ENCODE data around the gene ATRNL1. TPM values are rescaled to one million over a fixed set of nuclear protein-coding genes. Genes with fewer than 3 reads are reported as not detected.

ATRNL1 gene
- polyA plus RNA-seq, 2 of the 4 experiments (the other 2 are of a cell fraction): 0.13 to 0.34 TPM

DNA sequence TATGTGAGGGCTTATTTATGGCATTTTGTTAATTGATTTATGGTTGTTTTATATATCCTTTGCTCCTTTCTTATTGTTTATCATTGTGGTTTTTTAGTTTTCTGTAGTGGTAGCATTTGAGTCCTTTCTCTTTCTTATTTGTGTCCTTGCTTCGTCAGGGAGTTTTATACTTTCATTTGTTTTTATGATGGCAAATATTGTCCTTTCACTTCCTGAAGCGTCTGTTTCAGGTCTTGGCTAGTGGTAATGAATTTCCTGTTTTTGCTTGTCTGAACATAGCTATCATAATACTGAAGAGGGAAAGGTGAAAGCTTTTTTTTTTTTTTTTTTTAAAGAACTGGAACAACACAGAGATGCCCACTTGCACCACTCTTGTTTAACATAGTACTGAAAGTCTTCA lies 228.2 kb downstream of the ATRNL1 start:
- 12% methylated on average over 2 of the region's 2 CpGs for WGBS (ENCODE audit: missing lambda C conversion rate)
- H3K4me2 ChIP-seq: no peak overlapping the region
- no peaks in the 10 kb centered on the region for H3K4me1 ChIP-seq
- H3K27ac ChIP-seq: no peak overlapping the region
- FAIRE-seq (no peak), DNase-seq (ENCODE audit: low read depth in 1 of 2, low spot score in 1 of 2) (no peak), ATAC-seq (no peak)
- H3K4me3 ChIP-seq: no peak overlapping the region
- no peaks in the 10 kb centered on the region for H3K9me3 ChIP-seq
- no peak for TF ChIP-seq JUN (IDR thresholded peaks at IDR 0.05)
- TF ChIP-seq ZFP36 (IDR thresholded peaks at IDR 0.05; ENCODE audit: borderline replicate concordance, partially characterized antibody): no peak
- TF ChIP-seq HEYL (CRISPR knock-in tag; IDR thresholded peaks at IDR 0.05): no peak
- TF ChIP-seq RARB (CRISPR knock-in tag; IDR thresholded peaks at IDR 0.05): no peak
- TF ChIP-seq, protein P1, sequence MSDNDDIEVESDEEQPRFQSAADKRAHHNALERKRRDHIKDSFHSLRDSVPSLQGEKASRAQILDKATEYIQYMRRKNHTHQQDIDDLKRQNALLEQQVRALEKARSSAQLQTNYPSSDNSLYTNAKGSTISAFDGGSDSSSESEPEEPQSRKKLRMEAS (IDR thresholded peaks at IDR 0.05): no peak
- TF ChIP-seq ZNF302 (CRISPR knock-in tag; IDR thresholded peaks at IDR 0.05): no peak
- TF ChIP-seq FOSL2 (IDR thresholded peaks at IDR 0.05): no peak
- no peak for TF ChIP-seq FOSL2 (CRISPR knock-in tag; IDR thresholded peaks at IDR 0.05)
- TF ChIP-seq MYC (IDR thresholded peaks at IDR 0.05; ENCODE audit: borderline replicate concordance, low read length): no peak
- no peak for TF ChIP-seq HOXA7 (CRISPR knock-in tag; IDR thresholded peaks at IDR 0.05)
- TF ChIP-seq, protein P2, sequence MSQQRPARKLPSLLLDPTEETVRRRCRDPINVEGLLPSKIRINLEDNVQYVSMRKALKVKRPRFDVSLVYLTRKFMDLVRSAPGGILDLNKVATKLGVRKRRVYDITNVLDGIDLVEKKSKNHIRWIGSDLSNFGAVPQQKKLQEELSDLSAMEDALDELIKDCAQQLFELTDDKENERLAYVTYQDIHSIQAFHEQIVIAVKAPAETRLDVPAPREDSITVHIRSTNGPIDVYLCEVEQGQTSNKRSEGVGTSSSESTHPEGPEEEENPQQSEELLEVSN (IDR thresholded peaks at IDR 0.05; ENCODE audit: borderline replicate concordance, low read depth): no peak
- TF ChIP-seq FOSB (CRISPR knock-in tag; IDR thresholded peaks at IDR 0.05): no peak
- no peak for TF ChIP-seq RAD21 (conservative IDR thresholded peaks at IDR 0.05 in 1 of 2, IDR thresholded peaks at IDR 0.05 in 1 of 2)
- TF ChIP-seq RNF2 (IDR thresholded peaks at IDR 0.05; ENCODE audit: borderline replicate concordance, low read depth): no peak
- no peak for TF ChIP-seq HOXB13 (CRISPR knock-in tag; IDR thresholded peaks at IDR 0.05; ENCODE audit: low read depth)
- no peak for TF ChIP-seq NFE2L2 (conservative IDR thresholded peaks at IDR 0.05; ENCODE audit: low read length)
- no peak for TF ChIP-seq HOXB5 (CRISPR knock-in tag; IDR thresholded peaks at IDR 0.05)
- no peak for TF ChIP-seq ZSCAN20 (CRISPR knock-in tag; IDR thresholded peaks at IDR 0.05)
- TF ChIP-seq MAZ (IDR thresholded peaks at IDR 0.05; ENCODE audit: borderline replicate concordance, low read depth, low read length): no peak
- no peak for TF ChIP-seq MAFK (IDR thresholded peaks at IDR 0.05; ENCODE audit: partially characterized antibody)
- POLR2A ChIA-PET: no interaction called here
- CTCF ChIA-PET: no interaction called here

DNA sequence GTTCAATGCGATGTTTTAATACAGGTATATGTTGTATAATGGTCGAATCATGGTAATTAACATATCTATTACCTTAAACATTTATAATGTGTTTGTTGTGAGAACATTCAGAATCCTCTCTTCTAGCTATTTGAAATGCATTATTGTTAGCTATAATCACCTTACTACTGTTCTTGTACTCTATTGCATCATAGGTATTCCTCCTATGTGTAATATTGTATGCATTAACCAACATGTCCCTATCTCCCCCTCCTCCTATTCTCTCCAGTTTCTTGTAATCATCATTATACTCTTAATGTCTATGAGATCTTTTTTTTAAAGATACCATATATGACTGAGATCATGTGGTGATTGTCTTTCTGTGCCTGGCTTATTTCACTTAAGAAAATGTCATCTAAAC lies 235.2 kb downstream of the ATRNL1 start:
- Histone ChIP-seq H3K4me2 (no peak overlapping the region), H3K9me3 (no peaks in the 10 kb centered on the region), H3K4me3 (no peak overlapping the region), H3K4me1 (no peaks in the 10 kb centered on the region), H3K27ac (no peak overlapping the region)
- WGBS (ENCODE audit: missing lambda C conversion rate): 5% methylated on average over 2 of the region's 2 CpGs
- ChIA-PET CTCF (no interaction called here), POLR2A (no interaction called here)
- no peak for FAIRE-seq
- TF ChIP-seq EHF (CRISPR knock-in tag; IDR thresholded peaks at IDR 0.05) (no peak), HOXB13 (CRISPR knock-in tag; IDR thresholded peaks at IDR 0.05; ENCODE audit: low read depth) (no peak), SREBF2 (IDR thresholded peaks at IDR 0.05) (no peak), ZSCAN20 (CRISPR knock-in tag; IDR thresholded peaks at IDR 0.05) (no peak), HEYL (CRISPR knock-in tag; IDR thresholded peaks at IDR 0.05) (no peak), CBX8 (IDR thresholded peaks at IDR 0.05) (no peak), KDM1A (IDR thresholded peaks at IDR 0.05; ENCODE audit: low read depth) (no peak), PHF8 (IDR thresholded peaks at IDR 0.05; ENCODE audit: borderline replicate concordance, low read depth) (no peak)
- TF ChIP-seq, protein P3, sequence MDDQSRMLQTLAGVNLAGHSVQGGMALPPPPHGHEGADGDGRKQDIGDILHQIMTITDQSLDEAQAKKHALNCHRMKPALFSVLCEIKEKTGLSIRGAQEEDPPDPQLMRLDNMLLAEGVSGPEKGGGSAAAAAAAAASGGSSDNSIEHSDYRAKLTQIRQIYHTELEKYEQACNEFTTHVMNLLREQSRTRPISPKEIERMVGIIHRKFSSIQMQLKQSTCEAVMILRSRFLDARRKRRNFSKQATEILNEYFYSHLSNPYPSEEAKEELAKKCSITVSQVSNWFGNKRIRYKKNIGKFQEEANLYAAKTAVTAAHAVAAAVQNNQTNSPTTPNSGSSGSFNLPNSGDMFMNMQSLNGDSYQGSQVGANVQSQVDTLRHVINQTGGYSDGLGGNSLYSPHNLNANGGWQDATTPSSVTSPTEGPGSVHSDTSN (IDR thresholded peaks at IDR 0.05): no peak
- TF ChIP-seq, protein P4, sequence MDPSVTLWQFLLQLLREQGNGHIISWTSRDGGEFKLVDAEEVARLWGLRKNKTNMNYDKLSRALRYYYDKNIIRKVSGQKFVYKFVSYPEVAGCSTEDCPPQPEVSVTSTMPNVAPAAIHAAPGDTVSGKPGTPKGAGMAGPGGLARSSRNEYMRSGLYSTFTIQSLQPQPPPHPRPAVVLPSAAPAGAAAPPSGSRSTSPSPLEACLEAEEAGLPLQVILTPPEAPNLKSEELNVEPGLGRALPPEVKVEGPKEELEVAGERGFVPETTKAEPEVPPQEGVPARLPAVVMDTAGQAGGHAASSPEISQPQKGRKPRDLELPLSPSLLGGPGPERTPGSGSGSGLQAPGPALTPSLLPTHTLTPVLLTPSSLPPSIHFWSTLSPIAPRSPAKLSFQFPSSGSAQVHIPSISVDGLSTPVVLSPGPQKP (IDR thresholded peaks at IDR 0.05; ENCODE audit: low read depth, low read length): no peak
- TF ChIP-seq, protein P5, sequence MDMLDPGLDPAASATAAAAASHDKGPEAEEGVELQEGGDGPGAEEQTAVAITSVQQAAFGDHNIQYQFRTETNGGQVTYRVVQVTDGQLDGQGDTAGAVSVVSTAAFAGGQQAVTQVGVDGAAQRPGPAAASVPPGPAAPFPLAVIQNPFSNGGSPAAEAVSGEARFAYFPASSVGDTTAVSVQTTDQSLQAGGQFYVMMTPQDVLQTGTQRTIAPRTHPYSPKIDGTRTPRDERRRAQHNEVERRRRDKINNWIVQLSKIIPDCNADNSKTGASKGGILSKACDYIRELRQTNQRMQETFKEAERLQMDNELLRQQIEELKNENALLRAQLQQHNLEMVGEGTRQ (IDR thresholded peaks at IDR 0.05): no peak
- TF ChIP-seq, protein P6, sequence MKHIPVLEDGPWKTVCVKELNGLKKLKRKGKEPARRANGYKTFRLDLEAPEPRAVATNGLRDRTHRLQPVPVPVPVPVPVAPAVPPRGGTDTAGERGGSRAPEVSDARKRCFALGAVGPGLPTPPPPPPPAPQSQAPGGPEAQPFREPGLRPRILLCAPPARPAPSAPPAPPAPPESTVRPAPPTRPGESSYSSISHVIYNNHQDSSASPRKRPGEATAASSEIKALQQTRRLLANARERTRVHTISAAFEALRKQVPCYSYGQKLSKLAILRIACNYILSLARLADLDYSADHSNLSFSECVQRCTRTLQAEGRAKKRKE (CRISPR knock-in tag; IDR thresholded peaks at IDR 0.05; ENCODE audit: low read depth): no peak
- no peak for DNase-seq (ENCODE audit: low read depth in 1 of 2, low spot score in 1 of 2)
- no peak for ATAC-seq

All from A549 (cell line).